NCI-H1048 (cell line): ENCODE data around the gene MPRIP.
"Not testable (repeated sequence)": the region's sequence is repeated elsewhere in the genome, so short reads cannot be mapped to it uniquely, and the experiment has no call there.

ENCODE experiments used
- DNase-seq: peaks from one replicate; lab custom pipeline; 2025; lab: John Stamatoyannopoulos, UW

MPRIP gene

GRCh38 chr17:17013828-17014747 lies 28.2 kb upstream of the MPRIP start:
- DNase-seq = not testable (repeated sequence)

DNA sequence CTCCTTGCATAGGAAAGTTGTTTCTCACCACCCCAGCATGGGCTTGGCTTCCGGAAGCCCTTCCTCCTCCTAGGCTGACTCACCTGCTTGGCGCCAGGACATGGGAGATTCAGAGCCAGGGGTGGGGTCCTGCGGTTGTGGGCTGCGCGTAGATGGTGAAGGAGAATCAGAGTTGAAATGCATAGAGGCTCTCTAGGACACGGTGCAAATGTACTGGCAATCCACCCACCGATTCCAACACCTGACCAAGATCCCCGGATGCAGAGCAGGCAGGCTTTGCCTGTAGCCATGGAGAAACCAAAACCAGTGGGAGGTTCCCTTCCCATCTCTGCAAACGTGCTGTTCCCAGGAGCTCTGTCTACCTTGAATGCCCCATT lies 27.5 kb upstream of the MPRIP start:
- DNase-seq = not testable (repeated sequence)

DNA sequence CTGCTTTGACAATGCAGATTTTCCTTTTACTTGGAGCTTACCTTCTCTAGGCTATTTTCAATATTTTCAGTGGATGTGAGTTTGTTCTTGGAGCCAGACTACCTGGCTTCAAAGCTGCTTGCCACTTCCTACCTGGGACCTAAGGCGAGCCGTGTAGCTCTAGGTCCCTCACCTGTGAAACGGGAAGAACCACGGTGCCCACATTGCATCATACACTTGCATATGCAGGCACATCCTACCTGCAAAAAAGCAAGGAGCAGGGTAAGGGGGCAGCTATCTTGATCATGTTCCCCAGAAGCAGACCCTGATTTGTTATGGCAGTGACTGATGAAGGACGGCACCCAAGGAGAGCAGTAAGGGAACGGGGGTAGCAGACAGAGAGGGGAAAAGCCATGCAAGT lies 27.0 kb upstream of the MPRIP start:
- no peak for DNase-seq

DNA sequence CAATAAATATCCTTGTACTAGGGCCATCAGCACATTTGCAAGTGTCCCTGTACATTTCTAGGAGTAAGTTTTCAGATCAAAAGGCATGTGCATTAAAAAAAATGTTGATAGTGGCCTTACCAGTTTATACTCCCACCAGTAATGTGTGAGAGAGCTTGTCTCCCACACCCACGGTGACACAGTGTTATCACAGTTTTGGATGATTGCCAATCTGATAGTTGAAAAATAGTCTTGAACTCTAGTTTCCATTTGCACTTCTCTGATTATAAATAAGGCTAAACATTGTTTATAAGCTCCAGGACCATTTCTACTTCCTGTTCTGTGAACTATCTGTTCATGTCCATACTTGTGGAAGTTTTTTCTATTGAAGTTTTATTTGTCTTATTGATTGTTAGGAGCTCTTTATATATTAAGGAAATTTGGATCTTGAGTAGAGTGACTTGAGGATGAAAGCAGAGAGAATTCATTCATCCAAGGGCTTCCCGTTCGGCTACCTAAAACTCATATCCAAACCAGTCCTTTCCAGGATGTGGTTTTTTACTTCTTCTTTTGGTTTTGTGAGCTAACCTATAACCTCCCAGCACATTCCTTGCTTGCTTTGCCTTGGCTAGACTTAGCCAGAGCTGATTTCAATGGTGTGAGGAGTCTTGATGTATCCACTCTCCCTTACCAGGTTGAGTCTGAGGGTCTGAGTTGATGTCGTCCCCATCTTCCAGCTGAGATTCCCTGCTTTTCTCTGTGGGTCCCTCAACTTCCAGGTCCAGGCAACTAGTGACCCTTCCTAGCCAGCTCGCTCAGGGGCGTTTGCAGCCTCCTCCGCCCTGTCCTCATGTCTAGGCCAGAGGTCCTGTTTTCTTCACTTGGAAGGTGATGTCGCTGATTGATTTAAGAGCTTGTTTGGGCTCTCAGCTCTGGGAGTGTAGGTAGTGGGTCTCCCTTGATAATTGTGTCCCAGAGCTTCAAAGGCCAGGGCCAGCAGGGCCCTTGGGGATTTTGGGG lies 25.8 kb upstream of the MPRIP start:
- not testable (repeated sequence) for DNase-seq

- DNase-seq = no peak
Observed at GRCh38 chr17:17017343-17018014, 24.8 kb upstream of the MPRIP start.

GRCh38 chr17:17018021-17018441 lies 24.2 kb upstream of the MPRIP start:
- DNase-seq = no peak

- DNase-seq = no peak
Observed at GRCh38 chr17:17018612-17019429, 23.4 kb upstream of the MPRIP start.

- DNase-seq = no peak
Observed at GRCh38 chr17:17019430-17019762, 22.9 kb upstream of the MPRIP start.

DNA sequence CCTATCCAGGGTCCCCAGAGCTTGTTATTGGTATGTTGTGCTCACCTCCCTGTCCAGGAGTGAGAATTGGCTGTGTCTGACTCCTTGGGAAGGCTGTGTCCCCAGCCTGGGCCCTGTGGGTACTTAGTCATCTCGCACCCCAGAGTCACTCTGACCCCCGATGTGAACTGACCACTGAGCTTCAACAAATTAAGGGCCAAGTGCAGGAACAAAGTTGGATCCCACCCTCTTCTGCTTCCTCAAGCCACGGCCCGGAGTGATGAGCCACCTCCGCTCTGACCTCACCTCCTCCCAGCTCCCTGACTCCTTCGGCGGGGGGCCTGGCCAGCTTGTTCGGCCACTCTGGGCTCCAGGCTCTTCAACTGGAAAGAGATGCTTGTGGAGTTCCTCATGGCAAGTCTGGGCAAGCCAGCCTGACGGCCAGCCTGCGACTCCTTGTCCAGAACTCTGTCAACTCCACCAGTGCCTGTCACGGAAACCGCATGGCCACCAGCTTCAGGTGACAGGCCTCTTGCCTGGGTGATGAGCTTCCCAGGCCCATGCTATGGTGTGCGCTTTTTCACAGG lies 22.3 kb upstream of the MPRIP start:
- DNase-seq = no peak

- no peak for DNase-seq
Observed at GRCh38 chr17:17020821-17021193, 21.4 kb upstream of the MPRIP start.

DNA sequence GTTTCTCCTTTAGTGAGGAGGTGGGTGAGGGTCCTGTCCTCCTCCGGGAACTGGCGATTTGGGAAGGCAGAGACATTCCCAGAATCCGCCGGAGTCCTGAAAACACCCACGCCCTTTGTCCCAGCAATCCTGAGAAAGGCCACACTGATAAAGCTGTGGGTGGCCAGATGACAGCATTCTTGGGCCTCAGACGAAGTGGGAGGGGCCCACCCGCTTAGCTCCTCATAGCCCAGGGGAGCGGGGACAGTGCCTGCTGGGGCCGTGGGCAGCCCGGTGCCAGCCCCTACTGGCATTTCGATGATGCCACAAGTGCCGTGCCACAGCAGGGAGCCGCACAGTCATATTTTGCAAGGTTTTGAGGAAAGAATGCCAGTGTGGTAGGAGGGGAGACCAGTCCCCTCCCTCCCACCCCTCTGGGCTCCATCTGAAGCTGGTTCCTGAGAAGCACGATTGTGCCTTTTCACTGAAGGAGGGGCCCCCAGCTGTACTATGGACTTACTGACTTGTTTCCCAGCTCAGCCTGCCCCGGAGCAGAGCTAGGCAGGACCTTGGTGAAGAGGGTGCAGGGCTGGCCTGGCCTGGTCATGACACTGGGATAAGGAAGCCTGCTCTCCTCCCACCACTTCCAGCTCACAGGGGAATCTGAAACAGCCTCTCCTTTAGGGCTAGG lies 20.9 kb upstream of the MPRIP start:
- DNase-seq = no peak

DNA sequence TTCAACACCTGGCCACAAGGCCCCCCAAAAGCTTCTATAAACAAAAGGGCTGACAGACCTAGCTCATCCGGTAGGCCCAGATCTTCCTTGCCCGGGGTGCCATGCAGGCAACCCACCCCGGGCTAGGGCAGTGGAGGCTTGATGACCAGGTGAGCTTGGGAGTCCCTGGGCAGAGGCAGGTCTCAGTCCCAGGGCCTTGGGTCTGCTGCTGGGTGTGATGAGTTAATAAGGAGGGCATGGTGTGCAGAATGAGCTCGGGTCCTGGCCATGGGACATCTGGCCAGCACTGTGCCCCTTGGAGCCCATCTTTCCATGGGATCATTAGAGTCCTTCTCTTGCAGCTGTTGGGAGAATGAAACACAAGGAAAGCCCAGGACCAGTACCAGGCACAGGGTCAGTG lies 20.2 kb upstream of the MPRIP start:
- DNase-seq = no peak

DNA sequence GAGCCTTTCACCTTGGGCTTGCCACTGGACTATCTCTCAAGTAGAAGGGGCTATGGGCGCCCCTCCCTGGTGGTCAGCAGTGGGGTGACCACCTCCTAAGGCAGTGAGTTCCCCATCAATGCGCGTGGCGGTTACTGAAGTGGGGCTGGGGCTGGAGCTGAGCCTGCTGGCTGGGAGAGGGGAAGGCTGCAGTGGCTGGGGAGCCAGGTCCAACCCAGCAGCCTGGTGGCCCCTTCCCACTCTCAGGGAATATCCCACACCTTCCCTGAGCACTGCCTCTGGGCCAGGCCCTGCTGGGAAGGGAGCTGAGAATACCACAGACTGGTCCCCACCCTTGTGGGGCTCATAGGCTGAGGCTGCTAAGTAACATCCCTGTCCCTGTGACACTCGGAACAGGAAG lies 19.8 kb upstream of the MPRIP start:
- DNase-seq = no peak

DNA sequence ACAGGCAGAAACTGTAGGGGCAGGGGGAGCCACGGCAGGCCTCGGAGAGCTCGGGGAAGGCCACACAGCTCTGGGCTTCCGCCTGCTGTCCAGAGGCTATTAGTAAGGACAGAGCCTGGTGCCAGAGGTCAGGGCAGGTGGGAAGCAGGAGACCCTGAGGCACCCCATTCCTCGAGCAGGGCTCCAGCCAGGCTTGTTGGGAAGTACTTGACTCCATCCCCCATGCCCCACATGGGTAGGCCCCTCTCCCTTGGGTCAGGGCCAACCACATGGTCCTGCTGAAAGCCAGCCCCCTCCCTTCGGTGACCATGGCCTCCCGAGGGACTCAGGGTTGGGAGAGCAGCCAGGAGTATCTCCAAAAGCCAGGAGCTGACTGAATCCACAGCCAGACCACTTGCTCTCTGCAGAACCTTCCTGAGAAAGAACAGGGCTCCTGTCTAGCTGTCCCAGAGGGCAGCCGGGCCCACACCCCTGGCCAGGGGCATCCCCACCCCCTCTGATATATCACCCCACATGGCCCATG lies 17.4 kb upstream of the MPRIP start:
- no peak for DNase-seq

DNA sequence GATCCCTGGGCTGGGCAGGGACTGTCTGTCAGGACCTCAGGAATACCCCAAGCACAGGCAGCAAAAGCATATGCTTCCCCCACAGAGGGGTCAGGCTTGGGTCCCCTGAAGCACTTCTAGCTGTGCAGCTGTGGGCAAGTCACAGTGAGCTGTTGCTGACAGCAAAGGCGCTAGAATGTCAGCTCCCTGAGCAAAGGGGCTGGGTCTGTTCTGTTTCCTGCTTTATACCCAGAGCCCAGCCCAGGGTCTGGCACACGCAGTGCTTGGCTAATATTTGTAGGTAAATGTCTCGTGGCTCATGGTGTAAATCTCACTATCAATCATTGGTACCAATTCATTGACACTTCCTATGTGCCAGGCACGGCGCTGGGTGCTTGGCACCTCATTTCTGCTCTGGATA lies 16.6 kb upstream of the MPRIP start:
- DNase-seq = no peak

DNA sequence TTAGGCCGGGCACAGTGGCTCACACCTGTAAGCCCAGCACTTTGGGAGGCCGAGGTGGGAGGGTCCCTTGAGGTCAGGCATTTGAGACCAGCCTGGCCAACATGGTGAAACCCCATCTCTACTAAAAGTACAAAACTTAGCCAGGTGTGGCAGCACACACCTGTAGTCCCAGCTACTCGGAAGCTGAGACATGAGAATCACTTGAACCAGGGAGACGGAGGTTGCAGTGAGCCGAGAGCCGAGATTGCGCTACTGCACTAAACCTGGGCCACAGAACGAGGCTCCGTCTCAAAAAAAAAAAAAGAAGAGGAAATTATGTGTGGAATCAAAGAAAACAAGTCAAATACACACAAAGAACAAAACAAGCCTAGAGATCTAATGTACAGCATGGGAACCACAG lies 16.1 kb upstream of the MPRIP start:
- no peak for DNase-seq

DNA sequence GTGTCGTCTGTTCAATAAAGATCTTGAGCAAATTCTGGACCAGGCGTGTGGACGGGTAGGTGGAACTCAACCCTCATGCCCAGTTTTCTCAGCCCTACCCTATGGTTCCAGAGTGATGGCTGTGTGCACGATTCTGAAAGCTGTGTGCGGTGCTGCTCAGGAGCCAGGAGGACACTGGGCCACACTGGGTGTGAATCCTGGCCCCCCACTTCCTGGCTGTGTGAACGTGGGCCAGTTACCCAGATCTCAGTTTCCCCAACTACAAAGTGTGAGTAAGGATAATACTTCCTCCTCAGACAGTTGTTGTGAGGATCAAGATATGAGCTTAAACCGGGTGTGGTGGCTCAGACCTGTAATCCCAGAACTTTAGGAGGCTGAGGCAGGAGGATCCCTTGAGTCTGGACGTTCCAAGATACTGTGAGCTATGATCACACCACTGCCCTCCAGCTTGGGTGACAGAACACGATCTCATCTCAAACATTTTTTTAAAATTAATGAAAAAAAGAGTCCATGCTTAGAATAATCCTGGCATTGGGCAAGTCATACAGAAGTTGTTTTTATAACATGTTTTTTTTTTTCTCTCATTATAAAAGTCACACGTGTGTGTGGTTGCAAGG lies 14.7 kb upstream of the MPRIP start:
- no peak for DNase-seq

GRCh38 chr17:17028059-17028877 lies 14.0 kb upstream of the MPRIP start:
- DNase-seq = no peak
